GM18907 (cell line): ENCODE measurements around the gene ABCA2.

Experiments used
- ATAC-seq: cut with Tn5 transposase; IDR thresholded peaks from one replicate; pipeline ENCODE4 v1.9.1; 2021; ENCODE audit warnings: mild to moderate bottlenecking, moderate library complexity; ENCODE audit not compliant: unreplicated experiment

ABCA2 gene, protein sequence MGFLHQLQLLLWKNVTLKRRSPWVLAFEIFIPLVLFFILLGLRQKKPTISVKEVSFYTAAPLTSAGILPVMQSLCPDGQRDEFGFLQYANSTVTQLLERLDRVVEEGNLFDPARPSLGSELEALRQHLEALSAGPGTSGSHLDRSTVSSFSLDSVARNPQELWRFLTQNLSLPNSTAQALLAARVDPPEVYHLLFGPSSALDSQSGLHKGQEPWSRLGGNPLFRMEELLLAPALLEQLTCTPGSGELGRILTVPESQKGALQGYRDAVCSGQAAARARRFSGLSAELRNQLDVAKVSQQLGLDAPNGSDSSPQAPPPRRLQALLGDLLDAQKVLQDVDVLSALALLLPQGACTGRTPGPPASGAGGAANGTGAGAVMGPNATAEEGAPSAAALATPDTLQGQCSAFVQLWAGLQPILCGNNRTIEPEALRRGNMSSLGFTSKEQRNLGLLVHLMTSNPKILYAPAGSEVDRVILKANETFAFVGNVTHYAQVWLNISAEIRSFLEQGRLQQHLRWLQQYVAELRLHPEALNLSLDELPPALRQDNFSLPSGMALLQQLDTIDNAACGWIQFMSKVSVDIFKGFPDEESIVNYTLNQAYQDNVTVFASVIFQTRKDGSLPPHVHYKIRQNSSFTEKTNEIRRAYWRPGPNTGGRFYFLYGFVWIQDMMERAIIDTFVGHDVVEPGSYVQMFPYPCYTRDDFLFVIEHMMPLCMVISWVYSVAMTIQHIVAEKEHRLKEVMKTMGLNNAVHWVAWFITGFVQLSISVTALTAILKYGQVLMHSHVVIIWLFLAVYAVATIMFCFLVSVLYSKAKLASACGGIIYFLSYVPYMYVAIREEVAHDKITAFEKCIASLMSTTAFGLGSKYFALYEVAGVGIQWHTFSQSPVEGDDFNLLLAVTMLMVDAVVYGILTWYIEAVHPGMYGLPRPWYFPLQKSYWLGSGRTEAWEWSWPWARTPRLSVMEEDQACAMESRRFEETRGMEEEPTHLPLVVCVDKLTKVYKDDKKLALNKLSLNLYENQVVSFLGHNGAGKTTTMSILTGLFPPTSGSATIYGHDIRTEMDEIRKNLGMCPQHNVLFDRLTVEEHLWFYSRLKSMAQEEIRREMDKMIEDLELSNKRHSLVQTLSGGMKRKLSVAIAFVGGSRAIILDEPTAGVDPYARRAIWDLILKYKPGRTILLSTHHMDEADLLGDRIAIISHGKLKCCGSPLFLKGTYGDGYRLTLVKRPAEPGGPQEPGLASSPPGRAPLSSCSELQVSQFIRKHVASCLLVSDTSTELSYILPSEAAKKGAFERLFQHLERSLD (N-terminal part only)

DNA sequence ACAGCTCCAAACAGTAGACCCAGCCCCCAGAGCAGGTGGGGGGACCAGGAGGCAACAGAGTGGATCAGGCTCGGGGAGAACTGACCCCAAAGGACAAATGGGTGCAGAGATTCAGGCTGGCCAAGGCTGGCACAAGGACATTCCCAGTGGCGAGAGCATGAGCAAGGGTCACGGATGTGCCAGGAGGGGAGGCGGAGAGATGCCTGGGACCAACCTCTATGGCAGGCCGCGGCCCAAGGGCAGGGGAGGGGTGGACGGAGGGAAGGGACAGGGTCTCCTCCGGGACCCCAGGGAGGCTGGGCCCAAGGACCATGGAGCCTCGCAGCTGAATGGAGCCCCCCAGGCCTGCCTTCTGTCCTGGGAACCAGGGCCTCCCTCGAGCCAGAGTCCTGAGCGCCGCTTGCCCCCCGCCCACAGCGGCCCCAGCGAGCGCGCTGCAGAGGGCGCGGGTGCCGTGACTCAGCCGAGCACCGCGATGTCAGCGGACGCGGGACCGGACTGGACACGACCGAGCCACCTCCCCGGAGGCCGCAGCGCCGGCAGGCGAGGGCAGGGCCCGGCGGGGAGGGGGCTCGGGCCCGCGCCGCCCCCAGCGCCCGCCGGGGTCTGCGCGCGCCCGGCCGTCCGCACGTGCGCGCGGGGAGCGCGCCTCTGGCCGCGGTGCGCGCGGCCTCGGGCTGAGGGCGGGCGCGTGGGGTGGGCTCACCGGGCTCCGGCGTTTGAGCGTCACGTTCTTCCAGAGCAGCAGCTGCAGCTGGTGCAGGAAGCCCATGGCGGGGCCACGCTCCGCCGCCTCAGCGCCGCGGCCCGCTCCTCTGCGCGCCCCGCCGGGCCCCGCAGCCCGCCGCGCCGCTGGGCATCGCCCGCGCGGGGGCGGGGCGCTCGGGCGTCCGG is at the start of gene ABCA2:
ABCA2 (minus strand) TSS at position 869 of the 894 bp plus-strand sequence; CDS start at position 772, 97 bp downstream.
- no peak for ATAC-seq

DNA sequence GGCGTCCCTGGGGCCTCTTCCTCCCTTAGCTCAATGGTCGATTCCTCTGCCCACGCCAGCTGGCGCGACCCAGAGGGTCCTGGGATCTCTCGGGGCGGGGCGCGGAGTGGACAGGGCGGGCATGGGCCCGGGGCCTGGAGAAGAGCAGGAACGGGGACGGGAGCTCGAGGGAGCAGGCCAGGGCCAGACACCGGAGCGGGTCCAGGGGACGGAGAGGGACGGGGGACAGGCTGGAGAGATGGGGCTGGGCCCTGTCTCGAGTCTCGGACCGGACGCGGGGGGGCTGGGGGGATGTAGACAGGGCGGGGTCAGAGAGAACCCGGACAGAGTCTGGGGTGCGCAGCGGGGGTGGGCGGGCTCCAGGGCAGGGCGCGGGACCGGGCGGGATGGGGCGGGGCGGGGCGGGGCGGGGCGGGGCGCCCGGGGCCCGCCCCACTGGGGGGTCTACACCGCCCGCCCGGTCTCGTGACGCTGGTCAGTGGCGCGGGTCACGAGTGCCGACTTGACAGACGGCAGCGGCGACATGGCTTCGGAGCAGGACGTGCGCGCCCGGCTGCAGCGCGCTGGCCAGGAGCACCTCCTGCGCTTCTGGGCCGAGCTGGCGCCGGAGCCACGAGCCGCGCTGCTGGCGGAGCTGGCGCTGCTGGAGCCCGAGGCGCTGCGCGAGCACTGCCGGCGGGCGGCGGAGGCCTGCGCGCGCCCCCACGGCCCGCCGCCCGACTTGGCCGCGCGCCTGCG is 49.1 kb upstream of the ABCA2 start, which contains the start of gene UAP1L1:
UAP1L1 (plus strand) TSS at position 508 of the 738 bp plus-strand sequence; CDS start at position 524, 16 bp downstream.
- ATAC-seq: peak; percentile 42

DNA sequence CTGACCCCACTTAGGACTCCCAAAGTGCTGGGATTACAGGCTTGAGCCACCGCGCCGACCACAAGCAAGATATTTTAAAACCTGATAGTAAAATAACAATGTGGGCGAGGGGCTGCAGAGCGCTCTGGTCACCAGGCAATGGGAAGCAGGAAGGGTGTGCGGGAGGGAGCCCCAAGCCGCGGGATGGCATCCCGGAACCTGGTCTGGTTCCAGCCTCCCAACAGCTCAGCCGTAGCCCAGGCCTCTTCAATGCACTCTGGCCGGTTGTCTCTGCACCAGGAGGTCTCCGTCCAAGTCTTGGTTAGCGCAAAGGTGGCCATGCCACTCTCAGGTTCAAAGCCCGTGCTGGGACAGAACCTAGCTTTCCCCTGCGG is 48.6 kb upstream of the ABCA2 start:
- no peak for ATAC-seq

DNA sequence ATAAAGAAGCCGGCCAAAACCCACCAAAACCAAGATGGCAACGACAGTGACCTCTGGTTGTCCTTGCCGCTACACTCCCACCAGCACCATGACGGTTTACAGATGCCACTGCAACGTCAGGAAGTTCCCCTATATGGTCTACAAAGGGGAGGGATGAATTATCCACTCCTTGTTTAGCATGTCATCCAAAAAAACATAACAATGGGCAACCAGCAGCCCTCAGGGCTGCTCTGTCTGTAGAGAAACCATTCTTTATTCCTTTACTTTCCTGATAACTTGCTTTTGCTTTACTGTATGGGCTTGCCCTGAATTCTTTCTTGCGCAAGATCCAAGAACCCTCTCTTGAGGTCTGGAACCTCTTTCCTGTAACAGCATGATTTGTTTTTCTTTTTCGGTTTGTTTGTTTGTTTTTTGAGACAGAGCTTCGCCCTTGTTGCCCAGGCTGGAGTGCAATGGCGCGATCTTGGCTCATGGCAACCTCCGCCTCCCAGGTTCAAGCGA is 47.3 kb upstream of the ABCA2 start:
- no peak for ATAC-seq

DNA sequence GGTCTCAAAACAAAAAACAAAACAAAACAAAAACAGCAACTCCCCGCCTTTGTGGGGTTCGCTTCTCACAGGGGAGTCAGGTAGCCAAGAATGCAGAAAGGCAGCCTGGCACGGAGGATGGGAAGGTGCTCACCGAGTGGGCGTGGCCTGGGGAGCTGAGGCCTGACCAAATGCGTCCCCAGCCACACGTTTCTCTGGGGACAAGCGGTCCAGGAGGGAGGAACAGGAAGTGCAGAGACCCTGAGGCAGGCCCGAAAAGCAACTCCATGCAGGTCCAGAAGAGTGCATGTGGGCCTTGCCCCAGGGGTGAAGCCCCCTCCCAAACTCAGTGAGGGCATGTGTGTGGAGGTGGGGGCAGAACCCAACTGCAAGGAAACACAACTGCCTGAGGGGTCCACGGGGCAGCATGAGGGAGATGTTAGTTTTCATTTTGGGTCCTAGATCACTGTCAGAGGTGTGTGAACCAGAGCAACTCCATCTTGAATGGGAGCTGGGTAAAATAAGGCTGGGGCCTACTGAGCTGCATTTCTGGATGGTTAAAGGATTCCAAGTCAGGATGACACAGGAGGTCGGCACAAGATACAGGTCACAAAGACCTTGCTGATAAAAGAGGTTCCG is 46.7 kb upstream of the ABCA2 start:
- no peak for ATAC-seq

DNA sequence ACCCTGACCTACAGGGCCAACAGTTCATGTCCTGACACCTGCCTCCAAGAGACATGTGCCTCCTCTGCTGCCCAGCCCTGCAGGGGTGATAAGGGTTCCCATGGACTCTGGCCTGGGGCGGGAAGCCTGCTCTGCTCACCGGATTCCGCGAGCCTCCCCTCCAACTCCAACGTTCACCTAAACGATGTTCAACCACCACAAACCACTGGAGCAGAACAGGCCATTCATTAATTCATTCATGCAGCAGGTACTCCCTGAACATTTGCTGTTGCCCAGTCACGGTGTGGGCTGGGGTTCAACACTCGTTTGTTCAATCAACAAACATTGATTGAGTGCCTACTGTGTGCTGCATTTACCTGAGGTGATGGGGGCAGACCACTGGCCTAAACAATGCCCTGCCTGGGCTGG is 46.0 kb upstream of the ABCA2 start:
- no peak for ATAC-seq

DNA sequence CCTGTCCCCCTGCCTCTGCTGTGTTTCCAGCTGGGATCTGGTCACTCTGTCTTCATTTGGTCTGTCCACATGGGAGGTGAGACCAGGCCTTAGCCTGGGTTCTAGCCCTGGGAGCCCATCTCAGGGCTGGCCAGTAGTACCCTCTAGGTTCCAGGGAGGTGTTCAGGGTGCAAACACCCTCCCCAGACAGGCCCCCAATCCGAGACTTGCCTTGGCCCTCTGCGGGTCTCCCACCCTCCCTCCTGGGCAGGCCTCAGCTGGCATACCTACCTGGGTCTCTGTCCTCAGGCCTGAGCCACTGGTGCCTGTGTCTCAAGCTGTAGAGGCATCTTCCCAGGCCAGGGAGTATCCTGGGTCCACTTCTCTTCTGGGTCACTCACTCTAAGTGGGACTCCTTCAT is 43.2 kb upstream of the ABCA2 start:
- ATAC-seq: no peak

DNA sequence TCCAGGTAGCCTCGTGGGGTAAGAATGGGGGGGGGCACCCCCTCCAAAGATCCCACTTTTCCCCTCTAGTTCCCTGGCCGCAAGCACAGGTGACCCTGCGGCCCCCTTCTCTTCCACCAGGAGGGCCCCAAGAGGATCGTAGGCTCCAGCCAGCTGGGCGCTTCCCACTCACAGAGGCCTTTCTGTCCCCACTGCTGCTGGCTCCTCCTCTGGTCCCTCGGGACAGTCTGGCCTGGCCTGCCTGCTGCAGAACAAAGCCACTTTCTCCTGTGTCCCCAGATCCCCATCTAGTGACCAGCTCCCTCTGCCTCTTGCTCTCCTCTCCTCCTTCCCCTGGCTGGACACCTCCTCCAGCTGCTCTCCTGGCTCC is 42.9 kb upstream of the ABCA2 start:
- peak; percentile 4 for ATAC-seq

DNA sequence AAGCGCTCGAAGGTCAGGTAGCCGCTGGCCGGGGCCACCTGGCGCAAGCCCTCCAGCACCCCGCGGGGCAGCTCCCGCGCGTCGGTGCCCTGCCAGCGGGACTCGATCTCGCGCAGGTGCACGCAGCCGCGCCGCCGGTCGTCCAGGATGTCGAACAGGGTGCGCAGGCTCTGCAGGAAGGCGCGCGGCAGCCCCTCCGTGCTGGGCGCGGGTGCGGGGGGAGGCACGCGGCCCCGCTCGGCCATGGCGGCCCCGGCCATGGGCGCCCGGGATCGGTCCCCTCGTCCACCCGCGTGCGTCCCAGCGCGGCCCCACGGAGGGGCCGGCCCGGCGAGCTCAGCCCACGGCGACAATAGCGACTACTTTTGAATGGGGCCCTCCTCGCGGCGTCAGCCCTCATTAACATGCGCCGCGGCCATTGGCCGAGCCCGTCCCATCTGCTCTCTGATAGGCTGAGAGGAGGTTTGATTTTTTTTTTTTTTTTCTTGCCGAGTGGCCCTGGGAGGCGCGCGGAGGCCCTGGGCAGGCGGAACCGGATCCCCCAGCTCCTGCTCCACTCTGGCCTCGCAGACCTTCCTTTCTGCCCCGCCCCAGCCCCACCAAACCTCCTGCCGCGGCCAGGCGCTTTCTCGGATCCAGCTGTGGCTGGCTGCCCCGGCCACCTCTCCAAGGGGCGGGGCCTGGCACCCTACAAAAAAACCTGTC is 42.3 kb upstream of the ABCA2 start, which contains the start of gene SAPCD2:
SAPCD2 (minus strand) TSS at position 357 of the 705 bp plus-strand sequence; CDS start at position 260, 97 bp downstream.
- peak; percentile 63 for ATAC-seq

DNA sequence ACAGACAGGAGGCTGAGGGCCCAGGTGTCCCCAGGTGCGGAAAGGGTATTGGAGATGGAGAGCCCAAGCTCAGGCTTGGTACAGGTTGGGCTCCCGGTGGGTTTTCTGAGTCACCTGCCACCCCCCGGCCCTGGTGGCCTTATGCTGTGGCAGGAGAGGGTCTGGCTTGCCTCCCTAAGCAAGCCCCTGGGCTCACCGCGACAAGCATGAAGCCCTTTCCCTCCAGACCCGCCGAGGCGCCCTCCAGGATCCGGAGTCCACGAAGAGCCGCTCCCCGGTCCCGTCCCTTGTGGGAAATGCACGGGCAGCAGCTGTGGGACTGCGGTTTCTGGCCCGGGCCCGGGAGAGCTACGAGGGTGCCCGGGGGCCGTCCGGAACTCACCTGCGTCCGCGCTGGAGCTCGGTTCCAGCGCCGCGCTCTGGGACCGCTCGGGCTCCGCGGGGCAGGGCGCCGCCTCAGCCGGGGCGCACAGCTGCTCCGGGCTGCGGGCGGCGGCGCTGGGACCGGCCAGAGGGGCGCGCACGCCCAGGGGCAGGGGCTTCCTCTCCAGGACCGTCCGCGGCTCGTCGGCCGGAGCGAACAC is 41.6 kb upstream of the ABCA2 start:
- ATAC-seq: peak; percentile 13

DNA sequence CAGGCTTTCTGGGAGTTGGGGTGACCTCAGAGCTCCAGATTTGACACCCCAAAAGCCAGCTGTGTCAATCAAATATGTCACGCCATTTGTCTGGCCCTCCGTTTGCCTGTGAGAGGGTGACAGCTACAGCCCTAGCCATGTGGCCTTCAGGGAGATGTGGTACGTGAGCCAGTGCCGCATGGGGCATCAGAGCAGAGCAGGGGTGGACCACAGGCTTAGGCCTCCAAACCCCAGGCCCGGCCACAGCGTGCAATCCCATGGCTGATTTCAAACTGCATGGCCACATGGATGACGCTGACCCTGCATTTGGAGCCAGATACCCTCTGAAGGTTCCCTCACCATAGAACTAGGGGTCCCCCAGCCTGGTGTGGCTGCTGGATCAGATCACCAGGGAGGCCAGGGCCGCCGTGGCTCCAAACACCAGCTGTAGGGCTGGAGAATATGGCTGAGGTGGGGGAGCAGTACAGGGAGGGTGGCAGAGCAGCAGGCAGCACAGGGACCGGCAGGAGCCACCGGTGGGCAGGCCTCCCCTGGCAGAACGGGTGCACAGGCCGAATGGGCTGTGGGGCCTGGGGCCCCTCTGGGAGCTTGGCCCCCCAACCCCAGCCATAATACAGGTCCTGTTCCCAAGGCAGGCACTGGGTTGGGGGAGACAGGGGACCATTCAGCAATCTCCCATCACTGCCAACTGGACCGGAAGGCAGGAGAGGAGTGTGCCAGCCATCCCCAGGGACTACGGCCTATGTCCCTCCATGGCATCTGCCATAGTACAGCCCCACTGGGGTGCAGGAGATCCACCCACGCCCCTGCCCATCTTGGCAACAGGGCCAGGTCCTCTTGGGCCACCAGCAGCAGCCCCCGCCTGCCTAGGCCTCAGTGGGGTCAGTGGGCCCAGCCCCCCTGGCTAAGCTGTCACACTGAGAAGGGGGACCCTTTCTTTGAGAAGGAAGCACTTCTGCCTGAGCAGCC is 40.8 kb upstream of the ABCA2 start:
- no peak for ATAC-seq

DNA sequence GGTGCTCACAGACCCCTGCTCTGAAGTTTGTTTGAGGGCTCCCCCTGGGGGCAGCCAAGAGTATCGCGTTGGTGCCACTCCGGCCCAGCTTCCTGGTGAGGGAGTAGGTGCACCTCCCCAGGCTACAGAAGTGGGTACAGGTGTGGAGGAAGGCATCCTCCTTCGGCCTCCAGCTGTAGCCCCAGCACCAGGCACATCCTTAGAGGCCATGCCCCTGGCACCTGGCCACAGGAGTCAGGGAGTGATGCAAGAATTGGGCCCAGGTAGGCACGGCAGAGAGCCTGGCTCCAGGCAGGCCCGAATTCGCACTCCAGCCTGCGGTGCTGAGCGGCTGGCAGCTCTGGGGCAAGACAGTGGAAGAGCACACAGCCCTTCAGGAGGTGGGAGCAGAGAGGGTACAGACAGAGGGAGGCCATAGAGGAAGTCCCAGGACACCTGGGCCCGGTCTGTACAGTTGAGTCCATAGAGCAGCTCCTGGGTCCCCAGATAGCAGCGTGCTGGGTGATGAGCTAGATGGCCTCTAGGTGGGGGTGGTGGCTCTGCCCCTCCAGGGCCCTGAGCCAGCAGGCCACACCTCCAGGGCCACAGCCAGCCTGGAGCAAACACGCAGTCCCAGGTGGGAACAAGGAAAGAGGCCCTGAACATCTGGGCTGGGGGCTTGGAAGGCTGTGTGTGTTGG is 40.0 kb upstream of the ABCA2 start:
- ATAC-seq: peak; percentile 45

DNA sequence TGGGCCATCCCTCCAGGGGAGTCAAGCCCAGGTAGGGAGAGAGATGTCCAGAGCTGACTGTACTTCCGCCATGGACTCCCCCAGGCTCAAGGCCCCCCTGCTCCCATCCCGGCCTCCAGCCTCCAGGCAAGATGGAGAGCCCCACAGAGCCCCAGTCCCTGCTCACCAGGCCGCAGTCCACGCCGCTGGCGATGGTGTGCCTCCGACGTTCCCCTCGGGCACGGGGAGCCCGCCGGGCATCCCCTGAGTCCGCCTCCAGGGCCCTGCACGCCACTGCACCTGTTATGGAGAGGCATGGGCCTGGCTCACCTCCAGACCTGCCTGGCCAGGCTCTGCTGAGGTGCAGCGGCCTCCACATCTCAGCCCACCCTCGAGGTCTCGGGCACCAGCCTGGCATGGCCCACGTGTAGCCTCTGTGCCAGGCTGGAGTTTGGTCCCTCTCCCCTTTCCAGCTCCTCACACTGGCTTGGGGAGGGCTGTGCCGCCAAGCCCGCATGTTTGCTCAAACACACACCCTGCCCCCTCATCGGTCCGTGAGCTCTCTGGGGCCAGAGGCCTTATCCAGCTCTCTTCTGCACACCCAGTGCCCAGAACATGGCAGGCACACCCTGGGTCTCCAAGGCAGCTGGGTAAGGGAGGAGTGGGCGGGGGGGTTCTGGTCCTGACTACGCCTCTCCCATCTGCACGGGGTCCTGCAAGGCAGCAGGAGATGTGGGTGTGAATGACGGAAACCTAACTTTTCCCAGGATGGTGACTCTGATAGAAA is 38.2 kb upstream of the ABCA2 start:
- ATAC-seq: no peak

DNA sequence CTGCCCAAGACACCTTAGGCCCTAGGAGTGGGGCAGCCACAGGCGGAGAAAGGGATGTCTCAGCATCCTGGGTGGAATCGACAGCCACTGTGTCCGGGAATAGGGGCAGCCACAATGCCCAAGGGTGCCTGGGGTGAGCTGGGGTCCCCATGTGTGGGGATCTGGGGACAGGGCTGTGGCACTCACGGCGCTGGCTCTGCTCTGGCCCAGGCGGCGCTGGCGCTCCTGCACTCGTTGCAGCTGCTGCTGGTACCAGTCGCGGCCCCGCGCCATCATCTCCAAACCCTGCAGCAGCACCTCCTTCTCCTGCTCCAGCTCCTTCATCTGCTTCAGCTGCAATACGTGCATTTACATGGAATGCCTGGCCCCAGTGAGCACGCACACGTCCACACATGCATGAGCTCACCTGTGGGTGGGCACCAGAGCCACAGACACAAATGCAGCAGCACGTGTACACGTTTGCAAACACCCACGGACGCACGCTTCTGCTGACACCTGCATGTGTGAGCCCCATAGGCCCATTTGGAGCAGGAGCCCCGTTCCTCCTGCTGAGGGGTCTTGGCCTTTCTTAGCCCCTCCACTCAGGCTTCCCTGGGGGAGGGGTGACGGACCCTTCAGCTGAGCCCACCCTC is 37.4 kb upstream of the ABCA2 start:
- ATAC-seq: no peak

DNA sequence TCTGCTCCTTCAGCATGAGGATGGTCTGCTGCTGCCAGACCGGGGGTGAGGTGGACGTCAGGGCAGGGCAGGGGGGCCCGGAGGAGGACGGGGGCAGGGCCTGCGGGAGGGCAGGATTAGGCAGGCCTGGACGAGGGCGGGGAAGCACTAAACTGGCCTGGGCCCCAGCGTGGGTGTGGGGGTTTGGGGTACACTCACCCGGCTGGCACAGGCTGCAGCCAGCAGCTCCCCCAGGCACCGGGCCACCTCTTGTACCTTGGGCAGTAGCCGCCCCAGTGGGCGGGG is 36.8 kb upstream of the ABCA2 start:
- no peak for ATAC-seq
